ENCODE measurements around the gene CCDC85A.

DNA sequence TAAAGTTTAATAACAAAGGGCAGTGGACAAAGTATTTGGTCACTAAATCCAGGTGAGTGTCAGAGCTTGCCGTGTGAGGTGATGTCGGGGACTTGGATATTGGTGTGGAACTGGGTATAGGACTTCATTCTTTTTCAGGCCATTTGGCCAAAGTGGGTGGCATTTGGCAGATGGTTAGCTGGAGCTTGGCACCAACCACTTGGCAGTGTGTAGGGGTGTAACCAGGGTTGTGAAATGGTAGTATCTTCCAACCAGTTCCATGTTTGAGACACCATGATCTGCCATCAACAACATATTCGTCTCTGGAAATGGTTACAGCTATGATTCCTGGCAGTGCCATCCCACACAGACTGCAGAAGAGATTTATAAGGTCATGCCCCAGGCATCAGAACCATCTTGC, 113.9 kb downstream of the CCDC85A start:
- TF ChIP-seq EP300 (IDR thresholded peaks at IDR 0.05) (no peak), POLR2A (IDR thresholded peaks at IDR 0.05) (no peak)

Measured in ovary (tissue), 1 donor.